Measurements from ENCODE around the gene GPA33.
"Not testable (repeated sequence)": the region's sequence is repeated elsewhere in the genome, so short reads cannot be mapped to it uniquely, and the experiment has no call there.

The GPA33 gene

DNA sequence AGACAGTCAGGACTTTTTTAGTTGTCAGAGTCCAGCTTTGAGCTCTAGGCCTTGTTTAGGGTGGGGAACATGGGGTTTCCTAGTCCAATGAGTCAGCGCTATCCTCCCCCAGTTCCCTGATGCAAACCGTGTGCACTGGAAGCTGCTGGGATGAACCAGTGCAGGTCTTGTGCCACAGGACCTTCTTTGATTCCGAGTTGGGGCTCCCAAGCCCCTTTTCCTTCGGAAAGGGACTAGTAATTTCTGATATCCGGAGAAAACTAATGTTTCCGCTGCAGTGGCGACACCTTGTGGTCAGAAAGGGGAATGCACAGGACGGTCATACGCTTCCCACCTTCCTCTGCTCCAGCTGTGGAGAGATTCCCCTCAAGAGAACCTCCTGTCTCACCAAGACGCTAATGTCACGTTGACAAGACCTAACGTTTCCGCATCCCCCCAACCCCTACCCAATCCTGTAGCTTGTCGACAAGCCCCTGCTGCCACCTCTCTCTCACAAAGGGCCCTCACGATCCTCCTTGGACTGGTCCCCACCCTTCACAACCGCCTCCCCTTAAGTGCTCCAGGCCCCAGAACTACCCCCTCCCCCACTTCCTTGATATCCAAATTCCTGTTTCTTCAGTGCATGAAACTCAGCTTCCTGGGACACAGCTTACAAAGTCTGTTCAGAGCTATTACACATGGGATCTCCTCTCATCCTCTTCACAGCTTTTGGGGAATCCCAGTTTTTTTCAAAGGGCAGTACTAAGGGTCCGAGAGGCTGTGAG lies 30.9 kb downstream of the GPA33 start:
- peak; percentile 12 to 57 for DNase-seq (ENCODE audit: extremely low read depth in 1 of 2, low read depth in 1 of 2)

DNA sequence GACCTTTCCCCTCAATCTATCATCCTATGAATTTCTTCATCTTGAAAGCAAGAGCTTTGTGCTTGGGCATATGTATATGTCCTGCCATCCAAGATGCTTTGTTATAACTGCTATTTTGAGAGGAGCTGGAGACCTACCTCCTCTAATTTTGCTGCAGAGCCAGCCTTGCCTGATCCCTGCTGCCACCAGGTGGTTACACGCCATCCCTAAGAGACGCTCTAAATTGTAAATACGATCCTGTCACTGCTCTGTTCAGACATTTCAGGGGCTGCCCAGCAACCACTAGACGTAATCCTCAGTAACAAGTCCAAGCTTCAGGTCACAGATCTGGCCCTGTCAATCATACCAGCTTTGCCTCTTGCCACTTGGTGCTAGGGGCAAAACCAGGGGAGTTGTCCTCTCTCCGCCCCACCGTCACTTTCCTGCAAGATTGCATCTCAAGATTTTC lies 32.9 kb downstream of the GPA33 start:
- no peak for DNase-seq (ENCODE audit: extremely low read depth in 1 of 2, low read depth in 1 of 2)

- DNase-seq (ENCODE audit: extremely low read depth in 1 of 2, low read depth in 1 of 2), result no peak
These were observed 33.5 kb downstream of the GPA33 start for GRCh38 chr1:167056529-167057231.

GRCh38 chr1:167054946-167055630 lies 35.1 kb downstream of the GPA33 start:
- DNase-seq (ENCODE audit: extremely low read depth in 1 of 2, low read depth in 1 of 2), result no peak

- DNase-seq (ENCODE audit: extremely low read depth in 1 of 2, low read depth in 1 of 2), result no peak
These were observed 35.6 kb downstream of the GPA33 start for GRCh38 chr1:167054531-167054930.

DNA sequence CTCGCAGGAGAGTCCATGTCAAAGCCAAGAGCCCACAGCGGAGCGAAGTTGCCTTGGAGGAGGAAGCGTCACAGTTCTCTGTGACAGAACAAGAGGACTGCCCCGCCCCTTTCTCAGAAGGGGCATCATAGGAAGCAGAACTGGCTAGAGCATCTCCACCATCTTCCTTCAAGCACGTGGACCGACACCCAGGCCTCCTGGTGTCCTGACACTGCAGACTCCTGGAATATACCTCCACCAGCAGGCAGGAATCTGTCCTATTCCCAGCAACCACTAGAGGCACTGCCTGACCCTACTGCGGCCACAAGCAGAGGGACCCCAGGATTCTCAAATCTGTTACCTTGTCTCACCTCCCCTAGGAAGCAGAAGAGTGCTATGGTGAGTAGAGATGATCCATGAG lies 37.8 kb downstream of the GPA33 start:
- no peak for DNase-seq (ENCODE audit: extremely low read depth in 1 of 2, low read depth in 1 of 2)

GRCh38 chr1:167051907-167052306 lies 38.3 kb downstream of the GPA33 start:
- DNase-seq (ENCODE audit: extremely low read depth in 1 of 2, low read depth in 1 of 2), result no peak

DNA sequence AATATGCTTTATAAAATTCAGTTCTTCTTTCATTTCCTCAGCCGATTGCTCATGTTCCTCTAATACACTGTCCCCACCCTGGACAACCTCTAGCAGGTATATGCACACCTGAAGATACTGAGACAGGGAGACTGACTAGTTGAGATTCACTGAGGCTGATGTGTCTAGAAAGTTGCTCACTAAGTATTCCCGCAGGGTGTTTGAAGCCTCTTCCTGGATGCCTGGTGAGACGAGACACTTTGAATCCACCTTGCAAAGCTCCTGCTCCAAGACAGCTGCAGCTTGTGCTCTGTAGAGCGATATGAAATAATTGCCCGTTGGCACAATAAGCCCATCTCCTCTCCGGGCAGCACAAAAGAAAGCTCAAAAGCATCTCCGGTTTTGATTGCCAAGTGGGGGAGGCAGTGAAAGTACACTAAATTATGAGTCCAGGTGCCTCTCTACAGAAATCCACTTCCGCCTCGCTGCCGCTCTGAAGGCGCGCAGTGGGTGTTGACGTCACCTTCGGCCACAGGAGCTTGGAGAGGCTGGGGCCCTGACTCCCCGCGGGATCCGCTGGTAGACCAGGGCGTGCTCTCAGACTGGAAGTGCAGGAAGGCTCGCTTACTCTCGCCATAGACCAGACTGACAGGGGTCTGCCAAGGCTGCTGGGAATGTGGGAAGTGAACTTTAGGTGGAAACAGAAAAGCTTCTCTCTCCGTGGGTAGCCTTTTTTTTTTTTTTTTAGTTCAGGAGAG lies 46.3 kb downstream of the GPA33 start:
- DNase-seq (ENCODE audit: extremely low read depth in 1 of 2, low read depth in 1 of 2), result peak; percentile 31 to 41

- no peak for DNase-seq (ENCODE audit: extremely low read depth in 1 of 2, low read depth in 1 of 2)
These were observed 56.5 kb downstream of the GPA33 start for GRCh38 chr1:167033646-167034045.

DNA sequence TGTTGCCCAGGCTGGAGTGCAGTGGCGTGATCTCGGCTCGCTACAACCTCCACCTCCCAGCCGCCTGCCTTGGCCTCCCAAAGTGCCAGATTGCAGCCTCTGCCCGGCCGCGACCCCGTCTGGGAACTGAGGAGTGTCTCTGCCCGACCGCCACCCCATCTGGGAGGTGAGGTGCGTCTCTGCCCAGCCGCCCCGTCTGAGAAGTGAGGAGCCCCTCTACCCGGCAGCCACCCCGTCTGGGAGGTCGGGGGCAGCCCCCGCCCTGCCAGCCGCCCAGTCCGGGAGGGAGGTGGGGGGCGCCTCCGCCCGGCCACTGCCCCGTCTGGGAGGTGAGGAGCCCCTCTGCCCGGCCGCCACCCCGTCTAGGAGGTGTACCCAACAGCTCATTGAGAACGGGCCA lies 60.6 kb downstream of the GPA33 start:
- DNase-seq (ENCODE audit: extremely low read depth in 1 of 2, low read depth in 1 of 2), result not testable (repeated sequence)

DNA sequence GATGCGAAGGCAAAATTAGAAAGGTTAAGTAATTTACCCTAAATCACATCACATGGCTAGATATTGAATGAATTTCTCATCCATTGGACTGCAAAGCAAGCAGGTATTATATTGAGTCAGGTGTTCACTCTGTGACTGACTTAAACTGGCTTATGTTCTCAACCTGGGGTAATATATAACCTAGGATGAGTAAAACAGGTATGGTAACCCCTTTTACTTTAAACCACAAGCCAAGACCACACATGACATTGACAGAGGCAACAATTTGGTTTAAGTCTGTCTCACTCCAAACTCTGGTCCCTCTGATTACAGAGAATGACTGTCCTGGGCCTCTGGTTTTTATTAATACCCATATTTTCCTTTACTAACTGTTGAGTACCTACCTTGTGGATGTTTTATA lies 67.8 kb downstream of the GPA33 start:
- no peak for DNase-seq (ENCODE audit: extremely low read depth in 1 of 2, low read depth in 1 of 2)

- no peak for DNase-seq (ENCODE audit: extremely low read depth in 1 of 2, low read depth in 1 of 2)
These were observed 74.0 kb downstream of the GPA33 start for GRCh38 chr1:167016100-167016750.

DNA sequence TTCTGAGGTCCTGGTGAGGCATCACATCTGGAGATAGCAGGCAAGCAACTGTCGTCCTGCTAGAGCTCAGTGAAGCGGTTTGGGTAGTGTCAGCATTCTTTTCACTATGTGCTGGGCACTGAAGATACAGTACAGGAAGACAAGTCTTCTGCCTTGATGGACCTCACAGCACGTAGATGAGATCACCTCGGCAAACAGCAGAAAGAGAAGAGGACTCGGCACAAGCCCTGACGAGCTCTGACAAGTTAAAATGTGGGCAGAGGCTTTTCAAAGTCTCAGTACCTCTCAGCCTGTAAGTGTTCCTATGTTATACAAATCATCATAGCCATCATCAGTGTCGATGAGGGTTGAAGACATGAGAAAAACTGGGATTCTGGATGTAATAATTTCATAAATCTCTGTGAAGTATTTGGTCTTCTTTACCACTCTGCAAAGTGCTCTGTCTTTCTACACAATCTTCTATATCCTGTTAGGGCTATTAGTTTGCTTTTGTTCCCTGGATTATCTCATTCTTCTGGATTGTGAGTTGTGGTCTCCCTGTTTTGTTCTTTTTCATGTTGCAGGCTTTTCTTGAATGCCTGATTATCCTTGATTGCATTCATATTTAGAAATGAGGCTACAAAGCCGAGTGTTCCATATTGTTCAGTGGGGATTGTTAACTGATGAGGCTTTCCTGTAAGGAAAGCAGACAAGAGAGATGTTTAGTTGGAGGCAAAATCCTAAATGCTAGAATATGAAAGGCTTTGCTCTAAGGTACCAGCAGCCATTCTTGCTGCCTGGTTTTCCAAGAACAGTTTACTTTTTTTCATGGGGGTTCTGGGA lies 76.9 kb downstream of the GPA33 start:
- no peak for DNase-seq (ENCODE audit: extremely low read depth in 1 of 2, low read depth in 1 of 2)

- DNase-seq (ENCODE audit: extremely low read depth in 1 of 2, low read depth in 1 of 2), result no peak
These were observed 77.6 kb downstream of the GPA33 start for GRCh38 chr1:167012570-167012969.

DNA sequence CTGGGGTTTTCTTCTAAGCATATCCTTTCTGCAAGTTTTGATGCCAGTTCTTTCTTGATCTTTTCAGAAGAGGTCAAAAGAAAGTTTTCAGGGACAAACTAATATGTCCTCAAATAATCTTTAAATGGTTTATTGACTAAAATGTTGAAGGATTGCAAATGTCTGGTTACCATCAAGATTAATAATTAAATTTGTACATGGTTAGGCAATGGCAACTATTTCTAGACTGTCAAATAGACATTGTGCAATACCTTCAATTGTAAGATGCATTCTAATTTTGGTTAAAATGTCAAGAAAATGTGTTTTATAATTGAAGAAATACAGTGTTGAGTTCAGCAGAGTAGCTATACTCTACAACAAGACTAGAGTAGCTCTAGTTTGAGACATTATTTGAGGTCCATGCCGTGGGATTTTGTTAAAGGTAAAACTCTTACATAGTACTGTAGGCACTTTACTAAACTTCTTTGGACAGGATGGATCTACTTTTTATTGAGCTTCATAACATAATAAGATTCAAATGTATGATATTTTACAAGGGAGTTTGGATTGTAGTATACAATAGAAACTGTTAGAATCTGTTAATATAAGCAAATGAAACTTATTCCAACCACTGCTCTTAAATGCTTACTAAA lies 78.5 kb downstream of the GPA33 start:
- DNase-seq (ENCODE audit: extremely low read depth in 1 of 2, low read depth in 1 of 2), result no peak

DNA sequence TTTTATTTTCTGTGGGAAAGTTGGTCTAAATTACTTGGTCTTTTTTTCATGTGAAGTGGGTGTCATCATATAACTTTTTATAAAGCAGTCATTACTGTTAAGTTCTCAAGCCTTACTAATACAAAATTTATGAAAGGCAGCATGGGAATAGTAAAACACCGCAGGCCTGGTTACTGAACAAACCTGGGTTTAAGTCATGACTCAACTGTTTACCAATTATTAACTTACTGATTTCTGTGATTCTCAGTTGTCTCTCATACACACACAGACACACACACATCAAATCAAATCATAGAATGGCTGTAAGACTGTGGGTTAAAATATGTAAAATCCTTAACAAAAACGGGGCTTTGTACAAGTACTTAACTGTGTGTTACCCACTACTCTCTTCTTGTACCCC lies 86.5 kb downstream of the GPA33 start:
- no peak for DNase-seq (ENCODE audit: extremely low read depth in 1 of 2, low read depth in 1 of 2)

All from activated CD8-positive, alpha-beta memory T cell treated with anti-CD3 and anti-CD28 coated beads for 1 hour (primary cell).